MM.1S (cell line): ENCODE data around the gene ETV5.

Experiments
- CTCF ChIP-seq: fragments of 300-600 bp; sonication (generic); IDR thresholded peaks from 2 replicates; pipeline ENCODE4 v1.5.1; 2016; ENCODE audit warnings: antibody characterized with exemption, low read length, mixed read lengths
- EZH2 ChIP-seq: fragments of 300-600 bp; sonication (generic); optimal IDR thresholded peaks from 2 replicates; pipeline ENCODE3; 2017; ENCODE audit warnings: low read depth, mild to moderate bottlenecking, antibody characterized with exemption, low read length, mixed read lengths

- TF ChIP-seq EZH2 (no peak), CTCF (no peak)
Observed at GRCh38 chr3:186046838-186047237, 62.1 kb downstream of the ETV5 start.
